Measurements from ENCODE around the gene ARHGAP10.

DNA sequence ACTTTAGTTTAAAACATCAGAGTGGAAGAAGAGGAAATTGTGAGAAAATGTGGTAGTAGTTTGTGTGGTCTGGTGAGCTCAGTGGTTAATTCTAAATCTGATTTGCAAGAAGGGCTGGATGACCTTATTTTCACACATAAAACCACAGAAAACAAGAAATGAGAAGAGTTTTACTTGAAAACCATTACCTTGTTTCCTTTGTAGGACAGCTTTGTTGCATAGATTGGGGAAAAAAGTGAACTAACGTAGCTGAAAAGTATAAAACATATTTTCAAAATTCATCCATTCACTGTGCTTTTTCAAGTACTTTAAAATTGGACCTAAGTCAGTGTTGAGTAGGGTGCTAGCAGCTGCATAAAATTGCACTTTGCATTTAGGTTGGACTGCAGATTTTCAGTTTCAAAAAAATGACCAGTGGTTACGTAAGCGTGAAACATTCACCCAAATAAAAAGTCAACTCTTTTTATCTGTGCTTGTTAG, 211.3 kb downstream of the ARHGAP10 start:
- TF ChIP-seq, protein P1, sequence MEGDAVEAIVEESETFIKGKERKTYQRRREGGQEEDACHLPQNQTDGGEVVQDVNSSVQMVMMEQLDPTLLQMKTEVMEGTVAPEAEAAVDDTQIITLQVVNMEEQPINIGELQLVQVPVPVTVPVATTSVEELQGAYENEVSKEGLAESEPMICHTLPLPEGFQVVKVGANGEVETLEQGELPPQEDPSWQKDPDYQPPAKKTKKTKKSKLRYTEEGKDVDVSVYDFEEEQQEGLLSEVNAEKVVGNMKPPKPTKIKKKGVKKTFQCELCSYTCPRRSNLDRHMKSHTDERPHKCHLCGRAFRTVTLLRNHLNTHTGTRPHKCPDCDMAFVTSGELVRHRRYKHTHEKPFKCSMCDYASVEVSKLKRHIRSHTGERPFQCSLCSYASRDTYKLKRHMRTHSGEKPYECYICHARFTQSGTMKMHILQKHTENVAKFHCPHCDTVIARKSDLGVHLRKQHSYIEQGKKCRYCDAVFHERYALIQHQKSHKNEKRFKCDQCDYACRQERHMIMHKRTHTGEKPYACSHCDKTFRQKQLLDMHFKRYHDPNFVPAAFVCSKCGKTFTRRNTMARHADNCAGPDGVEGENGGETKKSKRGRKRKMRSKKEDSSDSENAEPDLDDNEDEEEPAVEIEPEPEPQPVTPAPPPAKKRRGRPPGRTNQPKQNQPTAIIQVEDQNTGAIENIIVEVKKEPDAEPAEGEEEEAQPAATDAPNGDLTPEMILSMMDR (IDR thresholded peaks at IDR 0.05; ENCODE audit: low read depth, low read length, poor library complexity, severe bottlenecking), result no peak
- no peak for TF ChIP-seq EZH2phosphoT487 (IDR thresholded peaks at IDR 0.05; ENCODE audit: borderline replicate concordance, low read length)
